Mucosa of rectum (tissue), 2 donors: Measurements from ENCODE around the gene TCN2.
"Not testable (repeated sequence)": the region's sequence is repeated elsewhere in the genome, so short reads cannot be mapped to it uniquely, and the experiment has no call there.

ENCODE experiments used
- H3K27ac ChIP-seq, 2 donors: one replicate each; pipeline ENCODE4 v1.7.0; 2013; ENCODE audit warnings: inconsistent platforms in 2 of 2, low read depth in 2 of 2, low read length in 2 of 2
- H3K27me3 ChIP-seq, 2 donors: one replicate each; pipeline ENCODE4 v1.7.0; 2013; ENCODE audit warnings: low read length in 2 of 2; ENCODE audit not compliant: control insufficient read depth in 2 of 2, insufficient read depth in 2 of 2
- H3K36me3 ChIP-seq, 2 donors: one replicate each; pipeline ENCODE4 v1.7.0; 2013; ENCODE audit warnings: low read length in 2 of 2; ENCODE audit not compliant: control insufficient read depth in 2 of 2, insufficient read depth in 2 of 2
- H3K4me1 ChIP-seq, 2 donors: one replicate each; pipeline ENCODE4 v1.7.0; 2013; ENCODE audit warnings: low read length in 2 of 2, mild to moderate bottlenecking in 1 of 2; ENCODE audit not compliant: control insufficient read depth in 2 of 2, insufficient read depth in 2 of 2
- H3K4me3 ChIP-seq, 2 donors: one replicate each; pipeline ENCODE4 v1.7.0; 2013; ENCODE audit warnings: low read length in 2 of 2
- H3K9ac ChIP-seq, 2 donors: one replicate each; pipeline ENCODE4 v1.7.0; 2013; ENCODE audit warnings: low read length in 2 of 2, low read depth in 1 of 2, mild to moderate bottlenecking in 1 of 2
- H3K9me3 ChIP-seq, 2 donors: one replicate each; pipeline ENCODE4 v1.7.0; 2013; ENCODE audit warnings: low read length in 2 of 2; ENCODE audit not compliant: control insufficient read depth in 2 of 2
- donor health status: healthy.
- donor health status: Normal muscosa, but diverticular disease.

The TCN2 gene

GRCh38 chr22:30674482-30674881, 67.5 kb downstream of the TCN2 start:
- Histone ChIP-seq H3K9ac (no peak overlapping the region), H3K4me3 (no peak overlapping the region), H3K9me3 (no peaks in the 10 kb centered on the region), H3K4me1 (peaks cover 0 to 2% of the 10 kb centered on the region in 2 donors), H3K27ac (no peak overlapping the region), H3K27me3 (no peaks in the 10 kb centered on the region), H3K36me3 (no peaks in the 10 kb centered on the region)

GRCh38 chr22:30675436-30675835, 68.5 kb downstream of the TCN2 start:
- no peaks in the 10 kb centered on the region for H3K9me3 ChIP-seq
- H3K27me3 ChIP-seq, result no peaks in the 10 kb centered on the region
- H3K27ac ChIP-seq, result no peak overlapping the region
- H3K9ac ChIP-seq, result no peak overlapping the region
- no peak overlapping the region for H3K4me3 ChIP-seq
- H3K4me1 ChIP-seq, result peaks cover 0 to 6% of the 10 kb centered on the region in 2 donors
- H3K36me3 ChIP-seq, result no peaks in the 10 kb centered on the region

GRCh38 chr22:30676565-30676964, 69.6 kb downstream of the TCN2 start:
- H3K36me3 ChIP-seq, H3K27me3 ChIP-seq, H3K4me3 ChIP-seq, H3K9ac ChIP-seq, H3K9me3 ChIP-seq, H3K27ac ChIP-seq: not testable (repeated sequence)
- H3K4me1 ChIP-seq, result peaks cover 5 to 13% of the 10 kb centered on the region in 2 donors
